GM23338 (cell line): ENCODE results near the gene CYP11A1. TPM values are rescaled to one million over a fixed set of nuclear protein-coding genes. Genes with fewer than 3 reads are reported as not detected.

Experiments
- ATAC-seq: fragments of 200-7000 bp; cut with Tn5 transposase; 3 replicates; pipeline ENCODE4 v1.9.1; 2020
- DNase-seq: peaks from one replicate; pipeline ENCODE4 v3.0.0-alpha.2; 2015; ENCODE audit warnings: low spot score
- H2AFZ ChIP-seq: fragments of 200-600 bp; sonication (generic); 2 replicates; pipeline ENCODE4 v1.8.0; 2016; ENCODE audit warnings: antibody characterized with exemption, mild to moderate bottlenecking, moderate library complexity
- H3F3A ChIP-seq: fragments of 200-600 bp; sonication (generic); replicated peaks from 2 replicates; pipeline ENCODE4 v1.8.0; 2017; ENCODE audit warnings: antibody characterized with exemption, mixed run types, low read depth
- H3K27ac ChIP-seq: fragments of 200-600 bp; sonication (generic); 2 replicates; pipeline ENCODE4 v1.6.1; 2016; ENCODE audit warnings: low read depth
- H3K27me3 ChIP-seq: fragments of 200-600 bp; sonication (generic); 2 replicates; pipeline ENCODE4 v1.8.0; 2016; ENCODE audit warnings: mild to moderate bottlenecking, mixed run types, moderate library complexity; ENCODE audit not compliant: insufficient read depth
- H3K36me3 ChIP-seq: fragments of 200-600 bp; sonication (generic); 2 replicates; pipeline ENCODE4 v1.8.0; 2016; ENCODE audit warnings: mild to moderate bottlenecking; ENCODE audit not compliant: insufficient read depth
- H3K4me1 ChIP-seq: fragments of 200-600 bp; sonication (generic); 2 replicates; pipeline ENCODE4 v1.8.0; 2016; ENCODE audit warnings: mild to moderate bottlenecking, moderate library complexity; ENCODE audit not compliant: insufficient read depth
- H3K4me2 ChIP-seq: fragments of 200-600 bp; sonication (generic); 2 replicates; pipeline ENCODE4 v1.7.1; 2017; ENCODE audit warnings: mixed run types
- H3K4me3 ChIP-seq: fragments of 200-600 bp; sonication (generic); 2 replicates; pipeline ENCODE4 v1.6.1; 2016; ENCODE audit warnings: mixed run types
- H3K79me2 ChIP-seq: fragments of 200-600 bp; sonication (generic); replicated peaks from 2 replicates; pipeline ENCODE4 v1.8.0; 2017; ENCODE audit warnings: mild to moderate bottlenecking; ENCODE audit not compliant: insufficient read depth
- H3K9me2 ChIP-seq: fragments of 200-600 bp; sonication (generic); 2 replicates; pipeline ENCODE4 v1.8.0; 2017; ENCODE audit not compliant: insufficient read depth
- H4K20me1 ChIP-seq: fragments of 200-600 bp; sonication (generic); replicated peaks from 2 replicates; pipeline ENCODE4 v1.8.0; 2017; ENCODE audit warnings: mild to moderate bottlenecking; ENCODE audit not compliant: insufficient read depth
- H3K27ac Mint-ChIP-seq: 2 replicates; pipeline ENCODE4 v1.8.0; 2020; ENCODE audit warnings: inconsistent platforms, mild to moderate bottlenecking, moderate library complexity, mixed read lengths
- H3K27me3 Mint-ChIP-seq: 3 replicates; pipeline ENCODE4 v1.8.0; 2022; ENCODE audit warnings: low read depth, mild to moderate bottlenecking, moderate library complexity, mixed read lengths, inconsistent platforms; ENCODE audit not compliant: insufficient read depth, poor library complexity
- H3K36me3 Mint-ChIP-seq: 3 replicates; pipeline ENCODE4 v1.8.0; 2021; ENCODE audit warnings: low read depth, mild to moderate bottlenecking, inconsistent platforms, moderate library complexity, mixed read lengths
- H3K4me1 Mint-ChIP-seq: 3 replicates; pipeline ENCODE4 v1.8.0; 2020; ENCODE audit warnings: mild to moderate bottlenecking, inconsistent platforms, mixed read lengths
- H3K4me3 Mint-ChIP-seq: 3 replicates; pipeline ENCODE4 v1.8.0; 2021; ENCODE audit warnings: moderate library complexity, mild to moderate bottlenecking, inconsistent platforms, mixed read lengths
- H3K9me3 Mint-ChIP-seq: 3 replicates; pipeline ENCODE4 v1.8.0; 2020; ENCODE audit warnings: moderate library complexity, mild to moderate bottlenecking, inconsistent platforms, mixed read lengths
- CREB1 ChIP-seq: fragments of 250-450 bp; sonication (Bioruptor Pico); IDR thresholded peaks from 2 replicates; pipeline ENCODE4 v1.5.0; 2020; ENCODE audit warnings: low read depth, mild to moderate bottlenecking, moderate library complexity
- EZH2 ChIP-seq: fragments of 200-600 bp; sonication (generic); IDR thresholded peaks from one replicate; pipeline ENCODE4 v1.8.0; 2017; ENCODE audit warnings: antibody characterized with exemption, mild to moderate bottlenecking, low read depth; ENCODE audit not compliant: unreplicated experiment
- EZH2phosphoT487 ChIP-seq: fragments of 200-600 bp; sonication (generic); IDR thresholded peaks from one replicate; pipeline ENCODE4 v1.8.1; 2018; ENCODE audit warnings: antibody characterized with exemption; ENCODE audit not compliant: unreplicated experiment
- JUNB ChIP-seq: IDR thresholded peaks from one replicate; pipeline ENCODE4 v1.6.1; 2016; ENCODE audit warnings: antibody characterized with exemption; ENCODE audit not compliant: unreplicated experiment
- NANOG ChIP-seq: IDR thresholded peaks from 2 replicates; pipeline ENCODE4 v1.6.1; 2016; ENCODE audit warnings: antibody characterized with exemption, borderline replicate concordance
- POLR2AphosphoS5 ChIP-seq: IDR thresholded peaks from 2 replicates; pipeline ENCODE4 v1.6.1; 2016; ENCODE audit warnings: antibody characterized with exemption, low read depth
- STAT1 ChIP-seq: IDR thresholded peaks from one replicate; pipeline ENCODE4 v1.6.1; 2016; ENCODE audit warnings: antibody characterized with exemption; ENCODE audit not compliant: unreplicated experiment
- ZNF114 ChIP-seq: fragments of 250-450 bp; sonication (Bioruptor Pico); IDR thresholded peaks from 2 replicates; pipeline ENCODE4 v1.5.0; 2020; ENCODE audit warnings: mild to moderate bottlenecking, moderate library complexity
- ZNF331 ChIP-seq: fragments of 250-450 bp; sonication (Bioruptor Pico); IDR thresholded peaks from 2 replicates; pipeline ENCODE4 v1.5.0; 2020; ENCODE audit warnings: low read depth, mild to moderate bottlenecking, moderate library complexity
- polyA plus RNA-seq: library from polyadenylated mRNA; unstranded; fragments of >200 nt; fragmentation: Nextera tagmentation; extraction: Ambion mirVana; gene quantifications from 2 replicates; pipeline ENCODE4 v1.2.1, GENCODE V29; 2016
- total RNA-seq: library from RNA; depleted of rRNA; stranded (reverse); fragments of >200 nt; shearing (Covaris generic); gene quantifications from 2 replicates; pipeline ENCODE4 v1.2.3, GENCODE V29; 2014
- TF ChIP-seq, protein P1 (sequence below): fragments of 250-450 bp; sonication (Bioruptor Pico); IDR thresholded peaks from 2 replicates; pipeline ENCODE4 v1.5.0; 2020; ENCODE audit warnings: mild to moderate bottlenecking, moderate library complexity
- TF ChIP-seq, protein P2 (sequence below): IDR thresholded peaks from 2 replicates; pipeline ENCODE4 v1.6.1; 2016; ENCODE audit warnings: antibody characterized with exemption
- TF ChIP-seq, protein P3 (sequence below): IDR thresholded peaks from one replicate; pipeline ENCODE4 v1.6.1; 2018; ENCODE audit warnings: antibody characterized with exemption; ENCODE audit not compliant: unreplicated experiment
- TF ChIP-seq, protein P4 (sequence below), 2 experiments: fragments of 200-600 bp in 1 of 2; sonication (generic) in 1 of 2; conservative IDR thresholded peaks; 2 replicates each; pipeline versions ENCODE4 v1.5.1 to v1.6.1; 2016 to 2017; ENCODE audit warnings: antibody characterized with exemption in 2 of 2, low read depth in 2 of 2, mild to moderate bottlenecking in 2 of 2, moderate library complexity in 1 of 2

Gene CYP11A1
- total and polyA plus RNA-seq, 2 experiments from 2014 or later, result 1.2 to 1.7 TPM

DNA sequence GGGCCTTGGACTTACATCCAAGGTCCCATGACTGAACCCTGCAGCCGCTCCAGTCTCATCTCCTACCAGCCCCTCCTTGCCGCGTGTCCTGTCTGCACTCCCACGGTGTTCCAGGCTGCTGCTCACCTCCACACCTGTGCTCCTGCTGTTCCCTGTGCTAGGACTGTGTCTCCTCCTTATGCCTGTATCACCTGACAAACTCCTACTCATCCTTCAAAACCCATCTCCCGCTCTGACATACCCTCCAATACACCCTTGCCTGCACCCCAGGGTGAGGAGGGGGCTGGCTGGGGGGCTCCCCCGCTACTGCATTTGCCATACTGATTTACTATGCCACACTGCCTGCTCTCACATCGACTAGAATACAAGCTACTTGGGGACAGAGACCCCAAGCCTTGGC, 53.6 kb downstream of the CYP11A1 start:
- Histone ChIP-seq H2AFZ (no peak overlapping the region), H4K20me1 (no peaks in the 10 kb centered on the region), H3F3A (no peaks in the 10 kb centered on the region), H3K9me2 (no peaks in the 10 kb centered on the region), H3K79me2 (no peaks in the 10 kb centered on the region), H3K36me3 (no peaks in the 10 kb centered on the region), H3K27ac (no peak overlapping the region), H3K4me3 (no peak overlapping the region), H3K27me3 (0 out of 2 replicates have a peak, but pooled peaks cover 6% of the 10 kb centered on the region), H3K4me2 (no peak overlapping the region), H3K4me1 (peaks cover 26% of the 10 kb centered on the region)
- Mint-ChIP-seq H3K27ac (no peak overlapping the region), H3K4me3 (no peak overlapping the region), H3K4me1 (peaks cover 51% of the 10 kb centered on the region), H3K27me3 (peaks cover 28% of the 10 kb centered on the region), H3K36me3 (no peaks in the 10 kb centered on the region), H3K9me3 (no peaks in the 10 kb centered on the region)
- DNase-seq (no peak), ATAC-seq (no peak)
- TF ChIP-seq POLR2AphosphoS5 (no peak), CREB1 (CRISPR knock-in tag) (no peak), ZNF114 (CRISPR knock-in tag) (no peak), ZNF331 (CRISPR knock-in tag) (no peak), STAT1 (no peak), NANOG (no peak), EZH2phosphoT487 (no peak), EZH2 (no peak), JUNB (no peak)
- TF ChIP-seq, protein P1, sequence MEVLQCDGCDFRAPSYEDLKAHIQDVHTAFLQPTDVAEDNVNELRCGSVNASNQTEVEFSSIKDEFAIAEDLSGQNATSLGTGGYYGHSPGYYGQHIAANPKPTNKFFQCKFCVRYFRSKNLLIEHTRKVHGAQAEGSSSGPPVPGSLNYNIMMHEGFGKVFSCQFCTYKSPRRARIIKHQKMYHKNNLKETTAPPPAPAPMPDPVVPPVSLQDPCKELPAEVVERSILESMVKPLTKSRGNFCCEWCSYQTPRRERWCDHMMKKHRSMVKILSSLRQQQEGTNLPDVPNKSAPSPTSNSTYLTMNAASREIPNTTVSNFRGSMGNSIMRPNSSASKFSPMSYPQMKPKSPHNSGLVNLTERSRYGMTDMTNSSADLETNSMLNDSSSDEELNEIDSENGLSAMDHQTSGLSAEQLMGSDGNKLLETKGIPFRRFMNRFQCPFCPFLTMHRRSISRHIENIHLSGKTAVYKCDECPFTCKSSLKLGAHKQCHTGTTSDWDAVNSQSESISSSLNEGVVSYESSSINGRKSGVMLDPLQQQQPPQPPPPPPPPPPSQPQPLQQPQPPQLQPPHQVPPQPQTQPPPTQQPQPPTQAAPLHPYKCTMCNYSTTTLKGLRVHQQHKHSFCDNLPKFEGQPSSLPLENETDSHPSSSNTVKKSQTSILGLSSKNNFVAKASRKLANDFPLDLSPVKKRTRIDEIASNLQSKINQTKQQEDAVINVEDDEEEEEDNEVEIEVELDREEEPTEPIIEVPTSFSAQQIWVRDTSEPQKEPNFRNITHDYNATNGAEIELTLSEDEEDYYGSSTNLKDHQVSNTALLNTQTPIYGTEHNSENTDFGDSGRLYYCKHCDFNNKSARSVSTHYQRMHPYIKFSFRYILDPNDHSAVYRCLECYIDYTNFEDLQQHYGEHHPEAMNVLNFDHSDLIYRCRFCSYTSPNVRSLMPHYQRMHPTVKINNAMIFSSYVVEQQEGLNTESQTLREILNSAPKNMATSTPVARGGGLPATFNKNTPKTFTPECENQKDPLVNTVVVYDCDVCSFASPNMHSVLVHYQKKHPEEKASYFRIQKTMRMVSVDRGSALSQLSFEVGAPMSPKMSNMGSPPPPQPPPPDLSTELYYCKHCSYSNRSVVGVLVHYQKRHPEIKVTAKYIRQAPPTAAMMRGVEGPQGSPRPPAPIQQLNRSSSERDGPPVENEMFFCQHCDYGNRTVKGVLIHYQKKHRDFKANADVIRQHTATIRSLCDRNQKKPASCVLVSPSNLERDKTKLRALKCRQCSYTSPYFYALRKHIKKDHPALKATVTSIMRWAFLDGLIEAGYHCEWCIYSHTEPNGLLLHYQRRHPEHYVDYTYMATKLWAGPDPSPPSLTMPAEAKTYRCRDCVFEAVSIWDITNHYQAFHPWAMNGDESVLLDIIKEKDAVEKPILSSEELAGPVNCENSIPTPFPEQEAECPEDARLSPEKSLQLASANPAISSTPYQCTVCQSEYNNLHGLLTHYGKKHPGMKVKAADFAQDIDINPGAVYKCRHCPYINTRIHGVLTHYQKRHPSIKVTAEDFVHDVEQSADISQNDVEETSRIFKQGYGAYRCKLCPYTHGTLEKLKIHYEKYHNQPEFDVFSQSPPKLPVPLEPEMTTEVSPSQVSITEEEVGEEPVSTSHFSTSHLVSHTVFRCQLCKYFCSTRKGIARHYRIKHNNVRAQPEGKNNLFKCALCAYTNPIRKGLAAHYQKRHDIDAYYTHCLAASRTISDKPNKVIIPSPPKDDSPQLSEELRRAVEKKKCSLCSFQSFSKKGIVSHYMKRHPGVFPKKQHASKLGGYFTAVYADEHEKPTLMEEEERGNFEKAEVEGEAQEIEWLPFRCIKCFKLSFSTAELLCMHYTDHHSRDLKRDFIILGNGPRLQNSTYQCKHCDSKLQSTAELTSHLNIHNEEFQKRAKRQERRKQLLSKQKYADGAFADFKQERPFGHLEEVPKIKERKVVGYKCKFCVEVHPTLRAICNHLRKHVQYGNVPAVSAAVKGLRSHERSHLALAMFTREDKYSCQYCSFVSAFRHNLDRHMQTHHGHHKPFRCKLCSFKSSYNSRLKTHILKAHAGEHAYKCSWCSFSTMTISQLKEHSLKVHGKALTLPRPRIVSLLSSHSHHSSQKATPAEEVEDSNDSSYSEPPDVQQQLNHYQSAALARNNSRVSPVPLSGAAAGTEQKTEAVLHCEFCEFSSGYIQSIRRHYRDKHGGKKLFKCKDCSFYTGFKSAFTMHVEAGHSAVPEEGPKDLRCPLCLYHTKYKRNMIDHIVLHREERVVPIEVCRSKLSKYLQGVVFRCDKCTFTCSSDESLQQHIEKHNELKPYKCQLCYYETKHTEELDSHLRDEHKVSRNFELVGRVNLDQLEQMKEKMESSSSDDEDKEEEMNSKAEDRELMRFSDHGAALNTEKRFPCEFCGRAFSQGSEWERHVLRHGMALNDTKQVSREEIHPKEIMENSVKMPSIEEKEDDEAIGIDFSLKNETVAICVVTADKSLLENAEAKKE, result no peak
- TF ChIP-seq, protein P2, sequence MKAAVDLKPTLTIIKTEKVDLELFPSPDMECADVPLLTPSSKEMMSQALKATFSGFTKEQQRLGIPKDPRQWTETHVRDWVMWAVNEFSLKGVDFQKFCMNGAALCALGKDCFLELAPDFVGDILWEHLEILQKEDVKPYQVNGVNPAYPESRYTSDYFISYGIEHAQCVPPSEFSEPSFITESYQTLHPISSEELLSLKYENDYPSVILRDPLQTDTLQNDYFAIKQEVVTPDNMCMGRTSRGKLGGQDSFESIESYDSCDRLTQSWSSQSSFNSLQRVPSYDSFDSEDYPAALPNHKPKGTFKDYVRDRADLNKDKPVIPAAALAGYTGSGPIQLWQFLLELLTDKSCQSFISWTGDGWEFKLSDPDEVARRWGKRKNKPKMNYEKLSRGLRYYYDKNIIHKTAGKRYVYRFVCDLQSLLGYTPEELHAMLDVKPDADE, result no peak
- TF ChIP-seq, protein P3, sequence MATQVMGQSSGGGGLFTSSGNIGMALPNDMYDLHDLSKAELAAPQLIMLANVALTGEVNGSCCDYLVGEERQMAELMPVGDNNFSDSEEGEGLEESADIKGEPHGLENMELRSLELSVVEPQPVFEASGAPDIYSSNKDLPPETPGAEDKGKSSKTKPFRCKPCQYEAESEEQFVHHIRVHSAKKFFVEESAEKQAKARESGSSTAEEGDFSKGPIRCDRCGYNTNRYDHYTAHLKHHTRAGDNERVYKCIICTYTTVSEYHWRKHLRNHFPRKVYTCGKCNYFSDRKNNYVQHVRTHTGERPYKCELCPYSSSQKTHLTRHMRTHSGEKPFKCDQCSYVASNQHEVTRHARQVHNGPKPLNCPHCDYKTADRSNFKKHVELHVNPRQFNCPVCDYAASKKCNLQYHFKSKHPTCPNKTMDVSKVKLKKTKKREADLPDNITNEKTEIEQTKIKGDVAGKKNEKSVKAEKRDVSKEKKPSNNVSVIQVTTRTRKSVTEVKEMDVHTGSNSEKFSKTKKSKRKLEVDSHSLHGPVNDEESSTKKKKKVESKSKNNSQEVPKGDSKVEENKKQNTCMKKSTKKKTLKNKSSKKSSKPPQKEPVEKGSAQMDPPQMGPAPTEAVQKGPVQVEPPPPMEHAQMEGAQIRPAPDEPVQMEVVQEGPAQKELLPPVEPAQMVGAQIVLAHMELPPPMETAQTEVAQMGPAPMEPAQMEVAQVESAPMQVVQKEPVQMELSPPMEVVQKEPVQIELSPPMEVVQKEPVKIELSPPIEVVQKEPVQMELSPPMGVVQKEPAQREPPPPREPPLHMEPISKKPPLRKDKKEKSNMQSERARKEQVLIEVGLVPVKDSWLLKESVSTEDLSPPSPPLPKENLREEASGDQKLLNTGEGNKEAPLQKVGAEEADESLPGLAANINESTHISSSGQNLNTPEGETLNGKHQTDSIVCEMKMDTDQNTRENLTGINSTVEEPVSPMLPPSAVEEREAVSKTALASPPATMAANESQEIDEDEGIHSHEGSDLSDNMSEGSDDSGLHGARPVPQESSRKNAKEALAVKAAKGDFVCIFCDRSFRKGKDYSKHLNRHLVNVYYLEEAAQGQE, result no peak
- TF ChIP-seq, protein P4, sequence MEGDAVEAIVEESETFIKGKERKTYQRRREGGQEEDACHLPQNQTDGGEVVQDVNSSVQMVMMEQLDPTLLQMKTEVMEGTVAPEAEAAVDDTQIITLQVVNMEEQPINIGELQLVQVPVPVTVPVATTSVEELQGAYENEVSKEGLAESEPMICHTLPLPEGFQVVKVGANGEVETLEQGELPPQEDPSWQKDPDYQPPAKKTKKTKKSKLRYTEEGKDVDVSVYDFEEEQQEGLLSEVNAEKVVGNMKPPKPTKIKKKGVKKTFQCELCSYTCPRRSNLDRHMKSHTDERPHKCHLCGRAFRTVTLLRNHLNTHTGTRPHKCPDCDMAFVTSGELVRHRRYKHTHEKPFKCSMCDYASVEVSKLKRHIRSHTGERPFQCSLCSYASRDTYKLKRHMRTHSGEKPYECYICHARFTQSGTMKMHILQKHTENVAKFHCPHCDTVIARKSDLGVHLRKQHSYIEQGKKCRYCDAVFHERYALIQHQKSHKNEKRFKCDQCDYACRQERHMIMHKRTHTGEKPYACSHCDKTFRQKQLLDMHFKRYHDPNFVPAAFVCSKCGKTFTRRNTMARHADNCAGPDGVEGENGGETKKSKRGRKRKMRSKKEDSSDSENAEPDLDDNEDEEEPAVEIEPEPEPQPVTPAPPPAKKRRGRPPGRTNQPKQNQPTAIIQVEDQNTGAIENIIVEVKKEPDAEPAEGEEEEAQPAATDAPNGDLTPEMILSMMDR (conservative IDR thresholded peaks at IDR 0.05; ENCODE audit: low read depth in 2 of 2), result no peak
